HepG2 (cell line): ENCODE measurements around the gene EXOC3L4. TPM values are rescaled to one million over a fixed set of nuclear protein-coding genes. Genes with fewer than 3 reads are reported as not detected.

Source experiments
- ADNP ChIP-seq: sonication (generic); formaldehyde crosslinking; IDR thresholded peaks from 2 replicates; pipeline ENCODE4 v1.4.0; 2020; ENCODE audit warnings: missing genetic modification reagents
- FOXP1 ChIP-seq, 2 experiments: fragments of 450-650 bp in 1 of 2; IDR thresholded peaks; 2 replicates each; pipeline ENCODE4 v1.6.1; 2017 to 2018; ENCODE audit warnings: antibody characterized with exemption in 1 of 2
- GATAD1 ChIP-seq: IDR thresholded peaks from 2 replicates; pipeline ENCODE4 v1.6.1; 2016; ENCODE audit warnings: missing genetic modification reagents, missing compliant biosample characterization
- KAT2B ChIP-seq: fragments of 150-350 bp; IDR thresholded peaks from 2 replicates; pipeline ENCODE4 v1.6.1; 2014; ENCODE audit warnings: low read depth, low read length, borderline replicate concordance
- KLF16 ChIP-seq, 2 experiments: sonication (generic) in 1 of 2; formaldehyde crosslinking in 1 of 2; IDR thresholded peaks; 2 replicates each; pipeline versions ENCODE4 v1.6.1 to v1.8.0; 2016 to 2023; ENCODE audit warnings: missing genetic modification reagents in 2 of 2, missing compliant biosample characterization in 1 of 2
- MAZ ChIP-seq, 2 experiments: sonication (generic) in 1 of 2; formaldehyde crosslinking in 1 of 2; IDR thresholded peaks; 2 replicates each; pipeline versions ENCODE4 v1.5.0 to v1.6.1; 2012 to 2020; ENCODE audit warnings: low read depth in 2 of 2, mild to moderate bottlenecking in 2 of 2, borderline replicate concordance in 1 of 2, improper control_type of control experiment in 1 of 2, low read length in 1 of 2, missing genetic modification reagents in 1 of 2, moderate library complexity in 1 of 2
- MED1 ChIP-seq: sonication (generic); formaldehyde crosslinking; IDR thresholded peaks from 2 replicates; pipeline ENCODE4 v1.4.0; 2020; ENCODE audit warnings: missing genetic modification reagents
- MYNN ChIP-seq: sonication (generic); formaldehyde crosslinking; IDR thresholded peaks from 2 replicates; pipeline ENCODE4 v1.4.0; 2020; ENCODE audit warnings: mild to moderate bottlenecking, low read depth, missing genetic modification reagents
- NFE2L2 ChIP-seq: fragments of 150-350 bp; IDR thresholded peaks from 2 replicates; pipeline ENCODE4 v1.6.1; 2014; ENCODE audit warnings: low read length
- NFIB ChIP-seq: sonication (generic); formaldehyde crosslinking; IDR thresholded peaks from 2 replicates; pipeline ENCODE4 v1.9.0; 2021; ENCODE audit warnings: missing genetic modification reagents, mild to moderate bottlenecking, borderline replicate concordance
- POLR2AphosphoS5 ChIP-seq: IDR thresholded peaks from 2 replicates; pipeline ENCODE4 v1.6.1; 2012; ENCODE audit warnings: low read depth, low read length
- SRSF1 ChIP-seq: fragments of 200-400 bp; formaldehyde crosslinking; optimal IDR thresholded peaks from 2 replicates; pipeline ENCODE3; 2017; ENCODE audit warnings: mild to moderate bottlenecking, low read depth, low read length, moderate library complexity
- TARDBP ChIP-seq: sonication (generic); formaldehyde crosslinking; IDR thresholded peaks from 2 replicates; pipeline ENCODE4 v1.8.0; 2022; ENCODE audit warnings: mild to moderate bottlenecking, missing genetic modification reagents
- ZFP36 ChIP-seq: fragments of 150-350 bp; IDR thresholded peaks from 2 replicates; pipeline ENCODE4 v1.6.1; 2018; ENCODE audit warnings: borderline replicate concordance, low read length, low read depth; ENCODE audit not compliant: partially characterized antibody
- ZFP36L2 ChIP-seq: sonication (generic); formaldehyde crosslinking; IDR thresholded peaks from 2 replicates; pipeline ENCODE4 v1.4.0; 2020; ENCODE audit warnings: missing genetic modification reagents
- ZNF10 ChIP-seq: sonication (generic); formaldehyde crosslinking; IDR thresholded peaks from 2 replicates; pipeline ENCODE4 v1.4.0; 2020; ENCODE audit warnings: mild to moderate bottlenecking, low read depth, missing genetic modification reagents, borderline replicate concordance
- ZNF460 ChIP-seq: sonication (generic); formaldehyde crosslinking; IDR thresholded peaks from 2 replicates; pipeline ENCODE4 v1.5.1; 2020; ENCODE audit warnings: missing genetic modification reagents, mild to moderate bottlenecking, borderline replicate concordance
- ZNF564 ChIP-seq: sonication (generic); formaldehyde crosslinking; IDR thresholded peaks from 2 replicates; pipeline ENCODE4 v1.8.1; 2023; ENCODE audit warnings: mild to moderate bottlenecking, missing genetic modification reagents
- ZNF572 ChIP-seq: sonication (generic); formaldehyde crosslinking; IDR thresholded peaks from 2 replicates; pipeline ENCODE4 v1.5.1; 2020; ENCODE audit warnings: mild to moderate bottlenecking, missing genetic modification reagents
- ZNF773 ChIP-seq: sonication (generic); formaldehyde crosslinking; IDR thresholded peaks from 2 replicates; pipeline ENCODE4 v1.4.0; 2020; ENCODE audit warnings: missing genetic modification reagents, borderline replicate concordance
- polyA plus RNA-seq, 8 experiments: library from polyadenylated mRNA; depleted of rRNA in 3 of 8; stranded (reverse) in 7 of 8; unstranded in 1 of 8; fragments of >200 nt; fragmentation: Illumina TruSeq in 4 of 8; extraction: Trizol in 4 of 8; gene quantifications; 2 replicates each; pipeline versions ENCODE4 v1.2.1 to v1.2.3, GENCODE V29; 2011 to 2016; ENCODE audit warnings: low read depth in 4 of 8, missing spikeins in 1 of 8, mixed read lengths in 1 of 8; ENCODE audit not compliant: insufficient read depth in 1 of 8
- total RNA-seq, 5 experiments: library from RNA; depleted of rRNA; stranded (reverse); fragments of >200 nt; fragmentation: Illumina TruSeq; extraction: Trizol; gene quantifications; 2 replicates each; pipeline ENCODE4 v1.2.3, GENCODE V29; 2016; ENCODE audit warnings: low read depth in 1 of 5
- TF ChIP-seq, protein P1 (sequence below): sonication (generic); formaldehyde crosslinking; IDR thresholded peaks from 2 replicates; pipeline ENCODE4 v1.5.1; 2020; ENCODE audit warnings: missing genetic modification reagents, mild to moderate bottlenecking, borderline replicate concordance
- TF ChIP-seq, protein P2 (sequence below): IDR thresholded peaks from 2 replicates; pipeline ENCODE4 v1.6.1; 2016
- TF ChIP-seq, protein P3 (sequence below): sonication (generic); formaldehyde crosslinking; IDR thresholded peaks from 2 replicates; pipeline ENCODE4 v1.4.0; 2020; ENCODE audit warnings: mild to moderate bottlenecking, low read depth, missing genetic modification reagents
- TF ChIP-seq, protein P4 (sequence below): sonication (generic); formaldehyde crosslinking; IDR thresholded peaks from 2 replicates; pipeline ENCODE4 v1.4.0; 2020; ENCODE audit warnings: mild to moderate bottlenecking, missing genetic modification reagents
- TF ChIP-seq, protein P5 (sequence below): IDR thresholded peaks from 2 replicates; pipeline ENCODE4 v1.6.1; 2016; ENCODE audit warnings: low read depth, borderline replicate concordance

Gene EXOC3L4
- total and polyA plus RNA-seq, 2 of the 13 experiments (the other 11 are each of a cell fraction or from before 2014, with no cell fraction given): 11.8 to 27.0 TPM

DNA sequence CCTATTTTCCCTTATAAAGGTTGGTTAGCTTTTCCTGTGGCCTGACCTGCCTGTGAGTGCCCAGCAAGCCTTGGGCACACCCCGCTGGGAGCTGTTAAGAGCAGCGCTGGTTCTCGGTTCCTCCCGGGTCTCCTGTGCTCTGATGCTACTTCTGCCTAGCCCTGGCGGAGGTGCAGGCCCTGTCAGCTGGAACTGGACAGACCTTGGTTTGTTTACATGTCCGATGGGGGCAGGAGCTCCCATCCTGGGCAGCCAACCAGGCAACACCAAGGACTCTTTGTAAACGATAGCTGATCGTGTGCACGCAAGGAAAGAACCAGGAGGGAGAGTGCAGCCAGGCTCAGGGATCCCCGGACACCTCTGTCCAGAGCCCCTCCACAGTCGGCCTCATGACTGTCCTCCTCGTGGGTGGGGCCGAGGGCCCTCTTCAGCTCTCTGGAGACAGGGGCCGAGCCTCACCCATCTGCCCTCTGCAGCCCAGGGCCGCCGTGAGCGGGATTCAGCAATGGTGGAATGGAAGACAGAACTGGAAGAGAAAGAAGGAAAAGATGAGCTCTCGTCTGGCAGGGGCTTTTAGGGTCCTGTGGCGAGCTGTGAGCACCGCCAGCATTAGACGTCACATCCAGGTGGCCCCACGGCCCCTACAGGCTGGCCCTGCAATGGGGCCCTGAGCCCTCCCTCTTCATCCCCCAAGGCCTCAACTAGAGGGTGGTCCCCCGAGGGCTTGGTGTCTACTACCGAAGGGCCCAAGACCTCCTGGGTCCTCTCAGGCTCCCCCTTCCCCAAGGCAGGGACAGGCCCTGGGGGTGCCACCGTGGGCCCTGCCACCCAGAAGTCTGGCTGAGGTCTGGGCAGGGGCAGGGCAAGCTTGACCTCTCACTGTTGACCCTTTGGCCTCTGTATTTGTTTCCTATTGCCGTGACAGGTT lies 41.1 kb downstream of the EXOC3L4 start (continued):
- TF ChIP-seq ZNF572 (CRISPR knock-in tag) (no peak), NFE2L2 (no peak), MAZ (IDR thresholded peaks at IDR 0.05; ENCODE audit: borderline replicate concordance, low read depth, low read length) (0 out of 2 replicates have a peak, but pooled peaks have one; percentile 46), MAZ (CRISPR knock-in tag; IDR thresholded peaks at IDR 0.05; ENCODE audit: low read depth) (no peak), ZNF564 (CRISPR knock-in tag) (no peak), MED1 (CRISPR knock-in tag) (no peak), KLF16 (CRISPR knock-in tag; IDR thresholded peaks at IDR 0.05) (no peak), POLR2AphosphoS5 (no peak), ADNP (CRISPR knock-in tag) (no peak), TARDBP (no peak), GATAD1 (CRISPR knock-in tag) (no peak), ZNF460 (no peak), NFIB (no peak), ZNF773 (CRISPR knock-in tag) (no peak), ZFP36 (no peak), ZFP36L2 (CRISPR knock-in tag) (no peak), FOXP1 (IDR thresholded peaks at IDR 0.05) (no peak), FOXP1 (CRISPR knock-in tag; IDR thresholded peaks at IDR 0.05) (0 out of 2 replicates have a peak, but pooled peaks have one; percentile 30), MYNN (no peak), KAT2B (no peak), ZNF10 (CRISPR knock-in tag) (no peak), SRSF1 (no peak)
- TF ChIP-seq, protein P1, sequence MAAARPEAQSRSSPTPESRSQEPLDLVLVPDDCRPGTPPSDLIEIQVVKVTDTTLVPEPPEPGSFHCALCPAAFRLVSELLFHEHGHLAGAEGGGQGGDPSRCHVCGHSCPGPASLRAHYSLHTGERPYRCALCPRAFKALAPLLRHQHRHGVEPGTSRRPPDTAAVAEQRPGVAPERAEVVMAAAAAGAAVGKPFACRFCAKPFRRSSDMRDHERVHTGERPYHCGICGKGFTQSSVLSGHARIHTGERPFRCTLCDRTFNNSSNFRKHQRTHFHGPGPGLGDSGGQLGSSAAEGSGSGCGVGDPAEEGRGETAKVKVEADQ (CRISPR knock-in tag): no peak
- TF ChIP-seq, protein P2, sequence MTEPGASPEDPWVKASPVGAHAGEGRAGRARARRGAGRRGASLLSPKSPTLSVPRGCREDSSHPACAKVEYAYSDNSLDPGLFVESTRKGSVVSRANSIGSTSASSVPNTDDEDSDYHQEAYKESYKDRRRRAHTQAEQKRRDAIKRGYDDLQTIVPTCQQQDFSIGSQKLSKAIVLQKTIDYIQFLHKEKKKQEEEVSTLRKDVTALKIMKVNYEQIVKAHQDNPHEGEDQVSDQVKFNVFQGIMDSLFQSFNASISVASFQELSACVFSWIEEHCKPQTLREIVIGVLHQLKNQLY: no peak
- TF ChIP-seq, protein P3, sequence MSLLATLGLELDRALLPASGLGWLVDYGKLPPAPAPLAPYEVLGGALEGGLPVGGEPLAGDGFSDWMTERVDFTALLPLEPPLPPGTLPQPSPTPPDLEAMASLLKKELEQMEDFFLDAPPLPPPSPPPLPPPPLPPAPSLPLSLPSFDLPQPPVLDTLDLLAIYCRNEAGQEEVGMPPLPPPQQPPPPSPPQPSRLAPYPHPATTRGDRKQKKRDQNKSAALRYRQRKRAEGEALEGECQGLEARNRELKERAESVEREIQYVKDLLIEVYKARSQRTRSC: no peak
- TF ChIP-seq, protein P4, sequence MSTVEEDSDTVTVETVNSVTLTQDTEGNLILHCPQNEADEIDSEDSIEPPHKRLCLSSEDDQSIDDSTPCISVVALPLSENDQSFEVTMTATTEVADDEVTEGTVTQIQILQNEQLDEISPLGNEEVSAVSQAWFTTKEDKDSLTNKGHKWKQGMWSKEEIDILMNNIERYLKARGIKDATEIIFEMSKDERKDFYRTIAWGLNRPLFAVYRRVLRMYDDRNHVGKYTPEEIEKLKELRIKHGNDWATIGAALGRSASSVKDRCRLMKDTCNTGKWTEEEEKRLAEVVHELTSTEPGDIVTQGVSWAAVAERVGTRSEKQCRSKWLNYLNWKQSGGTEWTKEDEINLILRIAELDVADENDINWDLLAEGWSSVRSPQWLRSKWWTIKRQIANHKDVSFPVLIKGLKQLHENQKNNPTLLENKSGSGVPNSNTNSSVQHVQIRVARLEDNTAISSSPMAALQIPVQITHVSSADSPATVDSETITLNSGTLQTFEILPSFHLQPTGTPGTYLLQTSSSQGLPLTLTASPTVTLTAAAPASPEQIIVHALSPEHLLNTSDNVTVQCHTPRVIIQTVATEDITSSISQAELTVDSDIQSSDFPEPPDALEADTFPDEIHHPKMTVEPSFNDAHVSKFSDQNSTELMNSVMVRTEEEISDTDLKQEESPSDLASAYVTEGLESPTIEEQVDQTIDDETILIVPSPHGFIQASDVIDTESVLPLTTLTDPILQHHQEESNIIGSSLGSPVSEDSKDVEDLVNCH (CRISPR knock-in tag): no peak
- TF ChIP-seq, protein P5, sequence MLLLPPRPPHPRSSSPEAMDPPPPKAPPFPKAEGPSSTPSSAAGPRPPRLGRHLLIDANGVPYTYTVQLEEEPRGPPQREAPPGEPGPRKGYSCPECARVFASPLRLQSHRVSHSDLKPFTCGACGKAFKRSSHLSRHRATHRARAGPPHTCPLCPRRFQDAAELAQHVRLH: no peak
